GM18499 (cell line): ENCODE data around the gene JOSD2.

Experiments used
- ATAC-seq: cut with Tn5 transposase; IDR thresholded peaks from one replicate; pipeline ENCODE4 v1.9.1; 2021; ENCODE audit warnings: moderate number of reproducible peaks; ENCODE audit not compliant: insufficient read depth, unreplicated experiment

The JOSD2 gene

DNA sequence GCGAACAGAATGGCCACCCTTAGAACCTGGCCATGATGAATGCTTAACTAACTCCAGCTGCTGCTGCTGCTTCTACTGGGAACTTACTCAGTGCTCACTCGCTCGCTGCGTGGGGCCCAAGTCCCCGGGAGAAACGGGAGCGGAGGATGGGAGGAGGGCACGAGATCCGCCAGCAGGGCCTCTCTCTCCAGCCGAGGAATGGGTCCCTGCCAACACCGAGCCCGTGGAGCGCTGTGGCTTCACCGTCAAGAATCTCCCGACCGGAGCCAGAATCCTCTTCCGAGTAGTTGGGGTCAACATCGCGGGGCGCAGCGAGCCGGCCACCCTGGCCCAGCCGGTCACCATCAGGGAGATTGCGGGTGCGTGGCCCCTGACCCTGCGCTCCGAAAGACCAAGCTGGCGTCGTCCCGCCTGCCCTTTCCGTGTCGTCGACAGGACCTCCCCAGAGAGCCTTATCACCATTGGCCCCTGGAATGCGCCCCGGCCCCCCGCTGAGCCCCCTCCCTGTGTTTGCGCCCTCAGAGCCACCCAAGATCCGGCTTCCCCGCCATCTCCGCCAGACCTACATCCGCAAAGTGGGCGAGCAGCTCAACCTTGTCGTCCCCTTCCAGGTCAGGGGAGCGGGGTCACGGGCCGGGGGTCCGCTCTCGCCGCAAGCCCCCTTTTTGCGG is 52.5 kb downstream of the JOSD2 start:
- no peak for ATAC-seq

DNA sequence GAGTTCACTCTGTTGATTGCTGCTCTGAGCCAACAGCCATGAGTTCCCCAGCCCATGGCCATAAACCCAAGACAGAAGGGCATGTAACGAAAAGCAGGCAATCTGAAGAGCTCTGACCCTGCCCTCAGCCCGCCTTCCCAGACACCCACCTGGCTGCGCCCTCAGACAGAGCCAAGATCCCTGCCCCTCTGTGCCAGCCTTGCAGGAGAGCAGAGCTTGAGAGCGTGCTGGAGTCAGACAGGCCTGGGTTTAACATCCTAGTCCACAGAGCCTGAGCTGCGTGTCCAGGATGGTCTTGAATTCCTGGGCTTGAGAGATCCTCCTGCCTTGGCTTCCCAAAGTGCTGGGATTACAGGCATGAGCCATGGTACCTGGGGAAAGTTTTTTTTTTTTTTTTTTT is 53.7 kb downstream of the JOSD2 start:
- ATAC-seq: no peak
